ENCODE measurements around the gene VPS41.

GRCh38 chr7:38934051-38934450 lies 25.1 kb upstream of the VPS41 start:
- TF ChIP-seq EZH2phosphoT487 (IDR thresholded peaks at IDR 0.05; ENCODE audit: borderline replicate concordance) (no peak), CTCF (conservative IDR thresholded peaks at IDR 0.05; ENCODE audit: low read length) (no peak)

Data from Loucy (cell line).